Activated B cell treated with CpG ODN at 0.5 μM for 24 hours (primary cell): ENCODE data around the gene KLHL29. TPM values are rescaled to one million over a fixed set of nuclear protein-coding genes. Genes with fewer than 3 reads are reported as not detected.

Experiments used
- ATAC-seq: fragments of 200-7000 bp; cut with Tn5 transposase; one replicate; pipeline ENCODE4 v1.10.0; 2021; ENCODE audit warnings: low read depth, mild to moderate bottlenecking, moderate library complexity
- CTCF ChIA-PET: fragments of 350-600 bp; sonication (Branson Sonifier 250); formaldehyde crosslinking; loops from one replicate; lab custom pipeline; 2021; ENCODE audit warnings: antibody characterized with exemption; lab: Charles Lee
- POLR2A ChIA-PET: fragments of 350-600 bp; sonication (Branson Sonifier 250); formaldehyde crosslinking; loops from one replicate; lab custom pipeline; 2021; ENCODE audit warnings: antibody characterized with exemption; lab: Charles Lee
- DNase-seq: peaks from one replicate; pipeline ENCODE4 v3.0.0; 2022
- H3K27ac Mint-ChIP-seq: one replicate; pipeline ENCODE4 v1.8.0; 2020; ENCODE audit warnings: mixed read lengths
- H3K27me3 Mint-ChIP-seq: one replicate; pipeline ENCODE4 v1.8.0; 2021; ENCODE audit warnings: mixed read lengths
- H3K36me3 Mint-ChIP-seq: one replicate; pipeline ENCODE4 v1.8.0; 2021; ENCODE audit warnings: low read depth, mixed read lengths
- H3K4me1 Mint-ChIP-seq: one replicate; pipeline ENCODE4 v1.8.0; 2021; ENCODE audit warnings: mixed read lengths
- H3K4me3 Mint-ChIP-seq: one replicate; pipeline ENCODE4 v1.8.0; 2020; ENCODE audit warnings: mild to moderate bottlenecking, mixed read lengths
- H3K9me3 Mint-ChIP-seq: one replicate; pipeline ENCODE4 v1.8.0; 2020; ENCODE audit warnings: mixed read lengths
- intact Hi-C: fragments of 100-400 bp; cut with micrococcal nuclease; formaldehyde crosslinking; loops from one replicate; pipeline ENCODE4 v1.15.1; 2024
- total RNA-seq: library from RNA; stranded (reverse); gene quantifications from 2 replicates; pipeline ENCODE4 v1.2.3, GENCODE V29; 2022
- TF ChIP-seq, protein P1 (sequence below): fragments of 200-600 bp; IDR thresholded peaks from one replicate; pipeline ENCODE4 v1.8.0; 2022; ENCODE audit warnings: antibody characterized with exemption, mild to moderate bottlenecking

KLHL29 gene
- total RNA-seq, 1 donor from 2014 or later: 2.5 TPM

DNA sequence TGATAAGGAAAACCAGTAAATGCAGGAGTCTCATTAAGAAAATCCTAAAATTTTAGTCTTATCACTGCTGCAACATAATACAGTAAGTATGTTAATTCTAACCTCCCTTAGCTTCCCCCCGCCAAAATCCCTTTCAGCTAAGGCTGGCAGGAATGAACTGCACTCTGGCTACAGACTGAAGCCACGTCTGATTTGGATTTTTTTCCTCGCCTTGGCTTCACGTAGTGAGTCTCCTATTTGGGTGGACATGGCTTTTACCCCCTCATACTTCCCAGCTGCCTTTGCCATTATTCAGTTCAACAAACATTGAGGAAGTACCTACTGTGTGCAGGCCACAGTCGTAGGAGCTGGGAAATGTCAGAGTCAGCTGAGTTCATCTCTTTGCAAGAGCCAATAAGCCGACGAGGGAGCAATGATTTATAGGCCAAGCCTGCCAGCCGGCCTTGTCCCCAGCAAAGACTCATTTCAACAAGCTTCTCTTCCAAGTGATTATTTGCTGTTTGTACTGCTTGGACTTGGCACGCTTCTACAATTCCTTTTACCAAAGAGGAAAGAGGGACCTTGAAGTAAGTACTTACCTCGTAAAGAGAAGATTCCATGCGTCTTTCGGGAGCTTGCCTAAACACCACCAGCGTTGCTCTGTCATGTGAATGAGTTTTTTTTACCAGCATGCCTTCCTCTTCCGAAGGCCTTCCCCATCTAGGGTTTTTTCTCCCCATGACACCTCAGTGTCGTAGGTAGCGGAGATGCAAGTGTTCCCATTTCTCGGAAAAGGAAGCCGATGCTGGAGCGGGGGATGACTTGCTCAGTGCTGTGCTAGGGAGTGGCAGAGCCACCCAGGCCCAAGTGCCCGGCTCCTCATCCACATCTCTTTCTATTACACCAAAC is 138.6 kb downstream of the KLHL29 start:
- no peak overlapping the region for H3K4me3 Mint-ChIP-seq
- CTCF ChIA-PET: no interaction called here
- POLR2A ChIA-PET: no interaction called here
- DNase-seq (no peak), ATAC-seq (no peak)
- no peaks in the 10 kb centered on the region for H3K27me3 Mint-ChIP-seq
- TF ChIP-seq, protein P1, sequence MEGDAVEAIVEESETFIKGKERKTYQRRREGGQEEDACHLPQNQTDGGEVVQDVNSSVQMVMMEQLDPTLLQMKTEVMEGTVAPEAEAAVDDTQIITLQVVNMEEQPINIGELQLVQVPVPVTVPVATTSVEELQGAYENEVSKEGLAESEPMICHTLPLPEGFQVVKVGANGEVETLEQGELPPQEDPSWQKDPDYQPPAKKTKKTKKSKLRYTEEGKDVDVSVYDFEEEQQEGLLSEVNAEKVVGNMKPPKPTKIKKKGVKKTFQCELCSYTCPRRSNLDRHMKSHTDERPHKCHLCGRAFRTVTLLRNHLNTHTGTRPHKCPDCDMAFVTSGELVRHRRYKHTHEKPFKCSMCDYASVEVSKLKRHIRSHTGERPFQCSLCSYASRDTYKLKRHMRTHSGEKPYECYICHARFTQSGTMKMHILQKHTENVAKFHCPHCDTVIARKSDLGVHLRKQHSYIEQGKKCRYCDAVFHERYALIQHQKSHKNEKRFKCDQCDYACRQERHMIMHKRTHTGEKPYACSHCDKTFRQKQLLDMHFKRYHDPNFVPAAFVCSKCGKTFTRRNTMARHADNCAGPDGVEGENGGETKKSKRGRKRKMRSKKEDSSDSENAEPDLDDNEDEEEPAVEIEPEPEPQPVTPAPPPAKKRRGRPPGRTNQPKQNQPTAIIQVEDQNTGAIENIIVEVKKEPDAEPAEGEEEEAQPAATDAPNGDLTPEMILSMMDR: no peak
- intact Hi-C loops: no loop called here
- H3K4me1 Mint-ChIP-seq: no peaks in the 10 kb centered on the region
- no peaks in the 10 kb centered on the region for H3K9me3 Mint-ChIP-seq
- H3K27ac Mint-ChIP-seq: no peak overlapping the region
- H3K36me3 Mint-ChIP-seq: no peaks in the 10 kb centered on the region

DNA sequence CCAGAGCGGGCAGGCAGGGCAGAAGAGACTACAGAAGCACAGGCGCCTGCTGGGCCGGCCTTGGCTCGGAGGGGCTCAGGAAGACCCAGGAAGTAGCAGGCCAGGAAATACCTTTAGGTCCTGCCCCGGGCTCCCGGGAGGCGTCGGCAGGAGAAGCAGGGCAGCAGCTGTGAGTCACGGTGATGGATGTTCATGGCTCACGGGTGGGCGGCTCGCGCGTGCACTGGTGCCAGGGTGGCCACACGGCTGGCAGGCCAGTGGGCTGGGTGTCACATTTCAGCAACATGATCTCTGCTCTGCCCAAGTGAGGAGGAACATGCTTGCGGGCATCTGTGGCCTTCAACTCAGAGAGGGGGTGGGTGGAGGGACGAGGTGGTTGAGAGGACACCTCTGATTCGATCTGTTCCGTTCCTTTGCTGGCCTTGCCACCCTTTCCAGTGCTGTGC is 139.3 kb downstream of the KLHL29 start:
- Mint-ChIP-seq H3K4me1 (no peaks in the 10 kb centered on the region), H3K9me3 (no peaks in the 10 kb centered on the region), H3K36me3 (no peaks in the 10 kb centered on the region), H3K27me3 (no peaks in the 10 kb centered on the region), H3K4me3 (no peak overlapping the region), H3K27ac (no peak overlapping the region)
- ChIA-PET CTCF (no interaction called here), POLR2A (no interaction called here)
- DNase-seq: no peak
- no peak for ATAC-seq
- TF ChIP-seq, protein P1: no peak
- intact Hi-C loops: no loop called here

DNA sequence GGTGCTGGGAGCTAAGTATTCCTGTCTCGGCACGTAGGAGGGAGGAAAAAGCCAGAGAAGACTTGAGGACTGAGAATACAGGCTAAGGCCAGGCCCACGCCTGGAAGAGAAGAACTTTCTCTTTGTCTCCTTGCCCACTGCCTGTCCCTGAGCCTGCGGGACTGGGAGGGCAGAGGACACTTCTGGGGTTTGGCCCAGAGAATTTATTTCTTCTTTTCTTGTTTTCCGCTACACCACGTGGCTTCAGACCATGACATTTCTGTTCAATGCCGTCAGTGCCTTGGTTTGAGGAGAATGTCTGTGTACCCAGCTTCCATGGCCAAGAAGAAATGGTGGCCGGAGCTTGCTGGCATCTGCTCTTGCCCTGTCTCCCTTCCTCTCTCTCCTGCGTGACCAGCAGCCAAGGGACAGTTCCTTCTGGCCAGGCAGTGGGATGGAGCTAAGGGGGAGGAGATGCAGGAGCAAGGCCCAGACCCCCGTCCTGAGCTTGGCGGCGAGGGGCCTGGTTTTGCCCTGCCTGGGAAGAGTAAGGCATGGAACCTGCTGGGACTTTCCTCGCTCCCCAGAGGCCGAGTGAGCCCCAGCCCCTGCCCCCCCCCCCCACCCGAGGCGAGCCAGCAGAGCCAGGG is 140.3 kb downstream of the KLHL29 start:
- DNase-seq (no peak), ATAC-seq (no peak)
- TF ChIP-seq, protein P1: no peak
- ChIA-PET POLR2A (no interaction called here), CTCF (no interaction called here)
- no peaks in the 10 kb centered on the region for H3K9me3 Mint-ChIP-seq
- no peaks in the 10 kb centered on the region for H3K36me3 Mint-ChIP-seq
- intact Hi-C loops: no loop called here
- H3K27me3 Mint-ChIP-seq: no peaks in the 10 kb centered on the region
- H3K27ac Mint-ChIP-seq: no peak overlapping the region
- H3K4me3 Mint-ChIP-seq: no peak overlapping the region
- no peaks in the 10 kb centered on the region for H3K4me1 Mint-ChIP-seq

DNA sequence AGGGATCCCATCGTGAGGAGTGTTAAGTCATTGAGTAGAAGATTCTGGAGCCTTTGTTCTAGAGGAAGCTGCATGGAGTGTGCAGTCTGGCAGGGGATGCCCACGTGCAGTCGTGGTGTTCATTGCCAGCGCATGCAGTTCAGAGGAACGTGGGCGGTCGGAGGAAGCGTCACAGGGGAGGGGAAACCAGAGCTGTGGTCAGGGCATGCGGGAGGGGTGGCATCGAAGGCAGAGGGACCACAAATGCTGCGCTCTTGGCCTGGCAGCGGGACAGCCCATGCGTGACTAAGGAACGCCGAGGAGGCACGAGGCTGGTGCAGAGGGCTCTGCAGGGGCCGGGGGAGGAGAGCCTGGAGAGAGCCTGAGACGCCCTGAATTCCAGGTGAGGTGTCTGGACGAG is 141.1 kb downstream of the KLHL29 start:
- Mint-ChIP-seq H3K4me1 (no peaks in the 10 kb centered on the region), H3K9me3 (no peaks in the 10 kb centered on the region), H3K27ac (no peak overlapping the region), H3K4me3 (no peak overlapping the region), H3K36me3 (no peaks in the 10 kb centered on the region), H3K27me3 (no peaks in the 10 kb centered on the region)
- DNase-seq (no peak), ATAC-seq (no peak)
- ChIA-PET POLR2A (no interaction called here), CTCF (no interaction called here)
- intact Hi-C loops: no loop called here
- TF ChIP-seq, protein P1: no peak
